HK-2 (cell line): ENCODE data around the gene MEA1.

Source experiments
- DNase-seq: peaks from one replicate; pipeline ENCODE4 v3.0.0-alpha.2; 2018; ENCODE audit not compliant: unreplicated experiment

The MEA1 gene

DNA sequence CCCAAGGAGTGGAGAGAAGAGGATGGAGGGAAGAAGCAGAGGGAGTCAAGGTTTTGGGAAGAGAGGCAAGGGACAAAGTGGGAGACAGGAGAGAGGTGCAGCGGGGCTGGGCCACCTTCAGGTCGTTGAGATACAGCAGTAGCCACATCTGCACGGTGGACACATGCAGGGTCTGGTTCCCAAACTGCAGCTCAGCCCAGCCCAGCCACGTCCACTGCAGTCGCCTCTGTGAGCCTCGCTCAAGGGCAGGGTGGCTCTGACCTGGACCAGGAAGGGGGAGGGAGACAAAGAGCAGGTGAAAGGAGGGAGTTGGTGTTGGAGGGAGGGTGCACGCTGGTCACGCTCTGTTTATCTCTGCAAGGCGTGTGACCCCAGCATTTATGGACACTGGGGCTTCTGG, 25.0 kb upstream of the MEA1 start:
- DNase-seq, result no peak

DNA sequence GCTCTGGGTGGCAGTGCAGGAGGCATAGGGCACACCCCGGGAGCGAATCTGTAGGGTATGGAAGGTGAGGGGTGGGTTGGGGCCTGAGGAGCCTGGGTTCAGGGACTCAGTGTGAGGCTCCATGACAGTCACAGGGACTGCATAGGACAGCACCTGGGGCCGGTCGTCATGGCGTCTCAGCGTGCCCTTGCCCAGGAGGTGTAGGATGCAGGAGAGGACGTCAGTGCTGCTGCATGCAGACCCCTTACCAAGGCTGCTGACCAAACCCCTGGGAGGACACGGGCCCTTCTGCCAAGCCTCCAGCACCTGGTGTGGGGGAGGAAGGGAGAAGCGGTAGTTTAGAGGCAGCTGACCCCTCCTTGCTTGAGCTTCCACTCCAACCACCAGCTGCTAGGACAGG, 24.0 kb upstream of the MEA1 start:
- no peak for DNase-seq

DNA sequence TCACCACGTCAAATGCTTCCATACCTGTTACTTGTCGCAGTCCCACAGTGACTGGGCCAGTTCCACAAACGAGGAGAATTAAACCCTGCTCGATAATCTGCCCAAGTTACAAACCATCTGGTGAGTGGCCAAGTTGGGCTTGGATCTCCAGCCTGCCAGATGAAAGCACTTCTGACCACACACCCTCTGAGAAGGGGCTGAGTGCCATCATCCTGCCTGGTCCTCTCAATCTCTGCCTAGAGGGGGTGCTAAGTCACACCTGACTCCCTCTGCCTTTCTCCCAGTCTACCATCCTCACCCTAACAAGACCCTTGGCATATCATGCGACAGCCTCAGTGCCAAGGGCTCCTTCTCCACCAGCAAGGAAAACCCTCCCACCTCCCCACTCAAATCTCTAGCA, 23.5 kb upstream of the MEA1 start:
- no peak for DNase-seq

DNA sequence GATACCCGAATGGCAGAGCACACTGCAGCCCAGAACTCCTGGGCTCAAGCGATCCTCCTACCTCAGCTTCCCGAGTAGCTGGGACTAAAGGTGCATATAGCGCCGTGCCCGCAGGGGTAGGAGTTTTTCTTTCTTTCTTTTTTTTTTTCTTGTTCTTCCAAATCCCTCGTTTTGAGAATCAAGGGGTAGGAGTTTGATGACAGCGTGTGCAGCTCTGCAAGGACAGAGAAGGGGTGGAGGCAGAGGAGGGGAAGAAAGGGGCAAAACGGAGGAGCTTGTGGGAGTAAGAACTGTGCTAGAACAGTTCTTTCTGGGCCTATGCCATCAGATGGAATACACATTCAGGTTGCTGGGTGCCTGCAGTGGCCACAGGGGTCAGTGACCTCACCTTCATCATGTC, 23.0 kb upstream of the MEA1 start:
- no peak for DNase-seq

DNA sequence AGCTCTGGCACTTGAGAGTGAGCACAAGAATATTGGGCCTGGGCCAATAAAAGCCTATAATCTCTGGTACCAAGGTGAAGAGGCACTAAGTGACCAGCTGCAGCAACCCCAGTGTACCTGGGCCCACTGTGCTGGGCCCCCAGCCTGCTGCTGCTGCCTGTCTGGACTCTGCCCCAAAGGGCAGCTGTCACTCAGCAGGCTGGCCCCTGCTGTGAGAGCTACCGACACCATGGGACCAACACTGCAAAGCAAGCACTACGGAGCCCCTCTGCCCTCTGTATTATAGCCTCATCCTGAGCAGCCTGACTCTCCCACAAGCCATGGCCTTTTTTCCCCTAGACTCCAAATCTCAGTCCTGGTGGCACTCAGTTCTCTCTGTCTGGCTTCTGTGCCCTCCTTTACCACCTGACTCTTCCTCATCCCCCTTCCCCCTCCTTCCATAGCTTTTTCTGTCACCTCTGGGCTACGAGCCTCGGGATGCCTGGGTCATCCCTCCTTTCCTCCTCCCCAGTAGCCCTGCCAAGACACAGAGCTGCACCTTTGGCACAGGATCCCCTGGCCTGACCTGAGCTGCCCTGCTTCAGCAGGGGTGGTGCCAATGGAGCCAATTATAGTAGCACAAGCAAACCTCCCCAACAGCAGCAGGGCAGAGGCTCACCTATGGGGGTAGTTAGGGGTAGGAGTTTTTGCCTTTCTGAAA, 21.9 kb upstream of the MEA1 start:
- DNase-seq, result no peak

DNA sequence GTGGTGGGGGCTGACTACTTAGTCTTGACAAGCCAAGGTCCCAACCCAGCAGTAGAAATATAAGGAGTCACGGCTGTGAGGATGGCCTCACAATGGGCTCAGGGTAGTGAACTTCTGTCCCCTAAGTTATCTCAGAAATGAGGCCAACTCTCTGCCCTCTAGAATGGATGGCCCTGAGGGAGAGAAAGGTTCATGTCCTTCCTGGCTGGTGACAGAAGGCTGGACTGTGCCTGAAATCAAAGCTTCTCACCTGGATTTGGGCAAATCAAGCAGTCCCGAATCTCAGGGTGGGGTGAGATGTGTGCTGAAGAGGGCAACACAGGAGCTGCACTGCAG, 20.4 kb upstream of the MEA1 start:
- no peak for DNase-seq

DNA sequence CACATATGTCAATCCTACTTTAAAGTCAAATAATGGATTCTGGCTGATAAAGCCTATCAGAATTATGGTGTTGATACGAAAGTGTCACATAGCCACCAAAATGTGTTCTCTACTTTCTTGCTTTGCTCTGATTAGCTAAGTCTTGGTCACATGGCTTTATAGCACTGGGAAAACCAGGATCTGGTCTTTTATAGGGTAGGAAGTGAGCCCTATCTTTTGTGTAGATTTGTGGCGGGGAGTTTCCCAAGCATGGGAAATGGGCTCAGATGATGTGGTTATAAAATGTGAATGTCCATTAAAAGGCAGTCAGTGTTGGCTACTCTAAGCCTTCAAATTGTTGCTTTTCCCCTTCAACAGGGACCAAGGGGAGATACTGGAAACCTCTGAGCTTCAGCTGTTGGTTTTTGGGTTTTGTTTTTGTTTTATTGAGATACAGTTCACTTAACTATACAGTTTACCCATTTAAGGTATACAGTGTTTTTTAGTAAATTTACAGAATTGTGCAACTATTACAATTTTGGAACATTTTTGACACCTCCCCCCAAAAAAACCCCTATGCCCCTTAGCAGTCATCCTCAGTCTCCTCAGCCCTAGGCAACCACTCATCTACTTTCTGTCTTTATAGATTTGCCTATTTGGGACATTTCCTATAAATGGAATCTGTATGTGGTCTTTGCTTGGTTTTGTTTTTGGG, 19.9 kb upstream of the MEA1 start:
- DNase-seq, result no peak

DNA sequence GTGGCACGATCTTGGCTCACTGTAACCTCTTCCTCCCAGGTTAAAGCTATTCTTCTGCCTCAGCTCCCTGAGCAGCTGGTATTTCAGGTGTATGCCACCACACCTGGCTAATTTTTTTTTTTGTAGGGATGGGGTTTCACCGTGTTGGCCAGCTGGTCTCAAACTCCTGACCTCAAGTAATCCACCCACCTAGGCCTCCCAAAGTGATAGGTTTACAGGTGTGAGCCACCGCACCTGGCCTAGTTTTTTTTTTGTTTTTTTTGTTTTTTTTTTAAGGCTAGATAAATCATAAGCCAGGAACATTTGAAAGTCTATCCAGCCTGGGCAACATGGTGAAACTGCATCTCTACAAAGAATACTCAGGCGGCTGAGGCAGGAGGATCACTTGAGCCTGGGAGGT, 18.6 kb upstream of the MEA1 start:
- DNase-seq, result no peak

DNA sequence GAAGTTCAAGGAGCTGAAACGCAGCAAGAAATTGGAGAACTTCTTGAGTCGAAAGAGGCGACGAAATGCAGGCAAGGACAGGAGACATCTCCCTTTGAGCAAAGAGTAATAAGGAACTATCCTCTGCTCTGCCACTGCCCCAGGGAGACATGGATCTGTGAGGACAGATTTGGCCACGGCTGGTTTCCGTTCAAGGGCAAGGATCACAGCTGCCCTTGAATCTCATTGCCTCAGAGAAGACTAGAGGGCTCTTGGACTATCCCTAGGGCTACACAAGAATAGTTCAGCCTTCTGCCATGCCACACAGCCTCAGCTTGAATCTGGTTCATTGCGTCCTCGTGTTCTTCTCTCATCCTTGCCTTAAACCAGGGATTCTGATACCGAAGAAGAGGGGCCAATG, 15.4 kb upstream of the MEA1 start:
- no peak for DNase-seq

DNA sequence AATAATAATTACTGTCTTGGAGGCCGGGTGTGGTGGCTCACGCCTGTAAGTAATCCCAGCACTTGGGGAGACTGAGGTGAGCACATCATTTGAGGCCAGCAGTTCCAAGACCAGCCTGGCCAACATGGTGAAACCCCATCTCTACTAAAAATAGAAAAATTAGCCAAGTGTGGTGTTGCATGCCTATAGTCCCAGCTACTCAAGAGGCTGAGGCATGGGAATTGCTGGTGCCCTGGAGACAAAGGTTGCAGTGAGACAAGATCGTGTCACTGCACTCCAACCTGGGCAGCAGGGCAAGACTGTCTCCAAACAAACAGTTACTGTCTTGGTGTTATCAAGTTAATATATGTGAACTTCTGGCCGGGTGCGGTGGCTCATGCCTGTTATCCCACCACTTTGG, 12.6 kb upstream of the MEA1 start:
- no peak for DNase-seq

DNA sequence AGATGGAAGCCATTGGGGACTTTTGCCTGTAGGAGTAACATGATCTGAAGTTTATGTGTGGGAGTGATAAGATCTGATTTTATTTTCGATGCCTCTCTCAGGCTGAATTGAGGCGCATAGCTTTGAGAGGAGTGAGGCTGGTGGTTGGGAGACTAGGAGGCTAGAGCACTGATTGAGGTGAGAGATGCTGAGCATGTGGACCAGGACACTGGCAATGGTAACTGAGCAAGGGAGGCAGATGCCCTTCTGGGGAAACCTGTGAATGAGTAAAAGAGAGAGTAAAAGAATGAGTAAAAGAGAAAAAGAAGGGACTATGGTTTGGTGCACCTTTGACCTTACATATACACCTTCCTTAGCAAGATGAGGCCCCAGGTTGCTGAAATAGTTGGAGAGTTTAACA, 10.7 kb upstream of the MEA1 start:
- no peak for DNase-seq

DNA sequence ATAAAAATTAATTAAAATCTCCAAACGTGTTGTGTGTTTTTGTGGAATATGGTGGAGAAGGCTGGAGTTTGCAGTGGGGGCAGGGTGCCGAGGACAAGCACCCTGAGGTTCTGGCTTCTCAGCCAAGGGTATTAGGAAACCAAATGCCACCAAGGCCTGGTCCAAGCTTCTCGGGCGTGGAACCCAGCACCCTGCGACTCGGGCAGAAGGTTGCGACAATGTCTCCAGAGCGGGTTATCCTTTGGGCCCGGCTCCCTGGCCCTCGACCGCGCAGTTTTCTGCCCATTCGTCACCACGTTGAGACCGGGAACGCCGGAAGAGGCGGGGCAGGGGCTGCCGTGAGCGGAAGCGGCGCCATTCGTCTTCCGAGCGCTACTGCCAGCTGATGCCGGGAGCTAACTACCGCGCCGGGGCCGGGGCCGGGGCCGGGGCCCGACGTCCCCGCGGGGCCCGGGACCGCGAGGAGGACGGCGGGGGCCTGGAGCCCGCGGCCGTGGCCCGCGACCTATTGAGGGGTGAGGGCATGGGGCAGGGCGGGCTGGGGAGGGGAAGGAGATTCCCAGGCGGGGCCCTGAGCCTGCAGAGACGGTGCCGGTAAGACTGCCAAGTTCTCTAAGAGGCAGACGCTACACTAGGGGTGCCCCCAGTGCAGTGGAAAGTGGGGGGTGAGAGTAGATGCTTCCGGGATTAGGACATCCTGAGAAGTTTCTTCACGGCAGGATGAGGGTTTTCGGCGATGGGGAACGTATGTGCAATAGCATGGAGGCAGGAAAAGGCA, 7.7 kb upstream of the MEA1 start, which contains the start of gene RRP36:
Gene RRP36 (plus strand): TSS at position 354 of the 778 bp plus-strand sequence. CDS start 32 bp downstream, at position 386.
- peak; percentile 84 for DNase-seq

DNA sequence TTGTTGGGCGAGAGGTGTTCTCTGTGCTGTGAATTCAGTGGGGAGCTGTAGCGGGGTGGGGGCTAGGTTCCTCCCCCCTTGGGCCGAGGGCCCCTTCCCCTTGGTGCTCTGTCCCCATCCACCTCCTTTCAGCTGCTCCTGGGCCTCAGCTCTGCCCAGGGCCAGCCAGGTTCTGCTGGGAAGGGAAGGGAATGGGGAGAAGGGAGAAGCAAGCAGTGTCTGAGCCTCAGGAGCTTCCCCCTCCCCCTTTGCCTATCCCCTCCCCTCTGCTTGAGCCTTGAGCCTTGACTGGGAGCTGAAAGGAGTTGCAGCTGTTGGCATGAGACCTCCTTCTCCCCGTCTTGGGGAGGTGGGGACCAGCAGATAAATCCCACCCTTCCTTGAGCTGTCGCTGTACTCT, 7.1 kb upstream of the MEA1 start:
- DNase-seq, result no peak

DNA sequence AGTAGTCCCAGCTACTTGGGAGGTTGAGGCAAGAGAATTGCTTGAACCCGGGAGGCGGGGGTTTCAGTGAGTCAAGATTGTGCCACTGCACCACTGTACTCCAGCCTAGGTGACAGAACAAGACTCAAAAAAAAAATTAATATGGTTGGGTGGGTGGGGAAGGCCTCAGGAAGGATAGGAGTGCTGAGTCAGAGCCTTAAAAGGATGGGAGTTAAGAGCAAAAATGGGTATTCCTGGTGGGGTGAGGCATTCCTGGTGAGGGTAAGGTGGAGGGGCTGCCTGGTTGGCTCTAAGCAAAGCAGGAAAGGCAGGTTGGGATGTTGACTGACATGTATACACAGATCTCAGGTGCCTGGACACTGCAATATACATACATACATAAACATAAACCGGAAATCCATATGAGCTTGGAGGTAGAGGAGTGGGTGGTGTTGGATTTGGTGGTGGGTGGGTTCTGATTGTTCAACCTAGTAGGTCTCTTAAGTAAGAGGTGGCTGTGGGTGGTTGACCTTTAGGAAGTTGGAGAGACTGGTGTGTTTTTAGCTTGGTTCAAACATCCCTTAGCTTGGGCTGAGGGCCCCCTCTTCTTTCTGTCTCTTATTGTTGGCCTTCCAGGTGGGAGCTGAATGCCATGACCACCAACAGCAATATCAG, 6.4 kb upstream of the MEA1 start:
- DNase-seq, result no peak

DNA sequence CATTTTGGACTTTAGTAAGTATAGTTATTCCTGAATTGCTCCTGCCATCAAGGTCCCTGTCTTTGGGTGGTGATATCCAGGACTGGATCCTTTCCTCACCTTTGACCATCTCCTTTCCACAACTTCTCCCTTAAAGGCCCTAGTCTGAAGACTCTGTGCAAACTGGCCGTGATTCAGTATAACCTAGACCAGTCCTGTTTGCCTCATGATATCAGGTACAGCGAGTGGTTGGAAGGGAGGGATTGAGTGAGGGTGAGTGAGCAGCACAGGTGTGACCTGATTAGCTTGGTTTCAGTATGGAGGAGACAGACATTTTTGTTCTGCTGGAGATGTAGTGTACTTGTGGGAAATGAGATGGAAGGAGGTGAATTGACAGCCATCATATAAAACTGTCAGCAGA, 5.4 kb upstream of the MEA1 start:
- DNase-seq, result no peak

DNA sequence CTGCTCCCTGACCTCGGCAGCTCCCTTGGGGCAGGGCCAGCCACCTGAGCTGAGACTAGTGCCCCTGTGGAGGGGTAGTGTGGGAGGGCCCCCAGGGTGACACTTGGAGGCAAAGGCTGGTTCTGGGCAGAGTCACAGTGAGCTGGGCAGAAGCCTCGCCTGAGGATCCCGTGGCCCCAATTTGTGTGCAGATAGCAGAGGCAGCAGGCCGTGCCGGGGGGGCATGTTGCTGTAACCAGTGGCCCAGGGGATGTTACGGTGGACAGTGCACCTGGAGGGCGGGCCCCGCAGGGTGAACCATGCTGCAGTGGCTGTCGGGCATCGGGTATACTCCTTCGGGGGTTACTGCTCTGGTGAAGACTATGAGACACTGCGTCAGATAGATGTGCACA, 3.2 kb upstream of the MEA1 start:
- no peak for DNase-seq

DNA sequence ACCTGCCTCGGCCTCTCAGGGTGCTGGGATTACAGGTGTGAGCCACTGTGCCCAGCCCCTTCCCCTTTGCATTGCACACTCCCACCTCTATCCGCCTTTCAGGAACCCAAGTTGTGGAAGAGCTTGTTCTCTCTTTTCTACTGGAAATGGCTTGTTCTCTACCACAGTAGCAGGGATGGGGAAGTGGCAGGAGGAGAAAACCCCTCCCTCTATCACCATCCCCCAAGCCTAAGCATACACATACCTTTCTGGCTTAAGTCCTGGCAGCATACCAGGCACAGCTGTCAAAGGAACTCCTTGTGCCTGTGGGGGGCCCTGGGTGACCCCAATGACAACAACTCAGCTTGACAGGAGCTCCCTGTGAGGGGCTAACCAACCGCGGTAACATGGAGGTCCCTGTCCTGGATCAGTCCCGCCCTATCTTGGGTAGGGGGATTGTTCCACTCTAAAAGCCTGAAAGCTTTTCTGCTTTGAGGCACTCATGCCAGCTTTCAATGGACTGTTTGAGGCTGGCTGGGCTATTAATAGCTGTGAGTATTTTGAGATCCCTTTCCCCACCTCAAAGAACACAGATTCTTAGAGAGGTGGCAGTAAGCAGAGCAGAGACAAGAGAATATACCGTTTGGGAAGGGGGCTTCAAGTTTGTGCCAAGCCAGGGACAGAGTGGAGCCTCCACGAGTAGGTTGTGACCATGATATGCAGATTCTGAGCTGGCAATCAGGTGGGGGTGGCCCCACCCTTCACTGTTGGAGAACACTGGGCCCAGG, 2.6 kb upstream of the MEA1 start:
- no peak for DNase-seq

DNA sequence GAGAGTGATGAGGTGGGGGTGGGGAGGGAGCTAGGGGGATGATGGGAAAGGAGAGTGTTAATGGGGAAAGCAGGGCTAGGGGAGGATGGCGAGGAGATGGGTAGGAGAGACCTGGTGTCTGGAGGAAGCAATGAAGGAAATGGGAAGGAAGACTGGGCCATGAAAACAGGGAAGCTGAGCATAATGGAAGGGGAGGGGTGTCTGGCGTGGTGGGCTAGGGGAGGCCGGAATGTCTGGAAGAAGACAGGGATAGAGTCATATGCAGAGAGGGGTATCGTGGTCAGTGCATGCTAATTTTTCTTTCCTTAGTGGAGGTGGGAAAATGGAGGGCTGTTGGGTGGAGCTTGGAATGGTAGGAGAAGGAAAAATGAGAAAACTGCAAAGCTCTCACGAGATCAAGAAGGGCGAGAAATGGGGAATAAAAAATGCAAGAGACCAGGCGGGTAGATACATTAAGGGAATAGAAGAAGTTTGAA, 726 bp upstream of the MEA1 start:
- DNase-seq, result no peak

DNA sequence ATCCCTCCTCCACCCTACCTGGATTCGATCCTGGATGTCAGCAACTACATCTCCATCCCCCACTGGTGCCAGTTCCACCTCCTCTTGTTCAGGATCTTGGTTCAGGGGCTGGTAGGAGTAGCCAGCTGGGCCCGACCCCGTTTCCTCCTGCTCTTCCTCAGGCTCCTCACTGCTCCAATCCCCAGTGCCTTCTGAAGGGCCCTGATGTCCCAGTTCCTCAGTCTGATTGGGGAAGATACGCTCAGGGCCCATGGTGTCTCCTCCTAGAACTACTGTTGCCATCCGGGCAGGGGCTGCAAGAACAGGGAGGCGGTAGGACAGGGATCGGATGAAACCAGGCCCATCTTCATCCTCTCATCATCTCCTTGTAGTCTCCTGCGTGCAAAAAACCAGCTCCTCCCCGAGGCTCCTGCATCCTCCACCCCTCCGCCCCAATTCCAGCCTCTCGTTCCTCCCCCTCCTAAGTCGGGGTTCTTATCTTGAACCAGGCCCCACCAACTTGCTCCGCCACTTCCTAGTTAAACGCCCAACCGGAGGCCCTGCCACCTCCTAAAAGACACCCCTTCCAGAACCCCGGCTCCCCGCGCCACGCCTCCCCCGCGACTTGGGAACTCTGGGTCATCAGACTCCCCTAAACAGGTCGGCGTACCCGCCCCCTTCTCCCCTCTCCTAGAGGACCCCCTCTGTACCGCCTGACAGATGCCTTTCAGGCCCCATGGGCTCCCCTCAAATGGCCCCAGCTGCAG, 476 bp downstream of the MEA1 start:
- DNase-seq, result peak; percentile 20

DNA sequence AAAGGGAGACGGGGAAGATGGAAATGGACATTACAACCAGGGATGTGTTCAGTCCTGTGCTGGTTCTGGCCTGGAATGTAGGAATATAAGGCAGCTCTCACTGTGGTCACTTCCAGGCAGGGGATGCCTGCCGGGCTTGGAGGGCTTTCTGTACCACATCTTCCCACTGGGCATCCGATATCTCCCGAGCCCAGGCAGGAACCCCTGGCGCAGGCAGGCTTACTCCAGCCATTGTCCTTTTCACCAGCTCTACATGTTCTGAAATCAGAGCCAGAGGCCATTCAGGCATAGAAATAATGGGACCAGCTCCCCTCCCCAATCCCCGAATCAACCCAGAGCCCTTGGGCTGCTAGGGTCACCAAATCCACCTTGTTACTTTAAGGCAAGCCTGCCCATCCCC, 1.4 kb downstream of the MEA1 start:
- no peak for DNase-seq

DNA sequence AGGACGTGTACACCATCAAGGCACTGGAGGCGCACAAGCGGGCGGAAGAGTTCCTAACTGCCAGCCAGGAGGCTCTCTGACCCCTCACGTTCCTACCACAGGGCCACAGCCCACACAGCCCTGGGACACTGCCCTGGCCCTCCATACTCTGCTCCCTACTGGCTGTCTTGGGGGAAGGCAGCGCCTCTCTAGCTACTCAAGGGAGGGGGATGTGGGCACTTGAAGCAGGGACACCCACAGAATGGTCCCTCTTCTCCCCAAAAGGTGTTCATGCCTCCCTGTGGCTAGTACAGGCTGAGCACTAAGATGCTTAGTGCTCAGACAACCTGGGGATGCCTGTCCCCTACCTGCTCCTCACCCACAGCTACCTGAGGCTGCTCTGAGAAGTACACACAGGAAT, 2.5 kb downstream of the MEA1 start:
- no peak for DNase-seq
